DND-41 (cell line): Measurements from ENCODE around the gene KRT2.

ENCODE experiments used
- ATAC-seq: fragments of 200-7000 bp; cut with Tn5 transposase; 3 replicates; pipeline ENCODE4 v1.9.1; 2021; ENCODE audit warnings: low read depth; ENCODE audit not compliant: insufficient read depth
- DNase-seq: peaks from one replicate; pipeline ENCODE4 v3.0.0-alpha.2; 2020
- H2AFZ ChIP-seq: 2 replicates; pipeline ENCODE4 v1.6.0; 2012; ENCODE audit warnings: low read depth, low read length
- H3K27ac ChIP-seq: 2 replicates; pipeline ENCODE4 v1.5.1; 2012; ENCODE audit warnings: low read length, inconsistent platforms
- H3K27me3 ChIP-seq: fragments of 200-600 bp; sonication (generic); 2 replicates; pipeline ENCODE4 v1.6.0; 2012; ENCODE audit warnings: low read length, mild to moderate bottlenecking, inconsistent platforms; ENCODE audit not compliant: insufficient read depth, poor library complexity
- H3K36me3 ChIP-seq: 2 replicates; pipeline ENCODE4 v1.5.1; 2012; ENCODE audit warnings: low read length, inconsistent platforms; ENCODE audit not compliant: insufficient read depth
- H3K4me1 ChIP-seq: 2 replicates; pipeline ENCODE4 v1.5.1; 2012; ENCODE audit warnings: mild to moderate bottlenecking, low read length; ENCODE audit not compliant: insufficient read depth
- H3K4me2 ChIP-seq: 2 replicates; pipeline ENCODE4 v1.6.0; 2012; ENCODE audit warnings: mild to moderate bottlenecking, moderate library complexity, low read length, inconsistent platforms; ENCODE audit not compliant: insufficient read depth
- H3K4me3 ChIP-seq, 2 experiments: fragments of 200-600 bp in 1 of 2; shearing (Covaris generic) in 1 of 2; 2 replicates each; pipeline ENCODE4 v1.5.1; 2012 to 2016; ENCODE audit warnings: inconsistent platforms in 2 of 2, low read length in 2 of 2, mild to moderate bottlenecking in 2 of 2, low read depth in 1 of 2, moderate library complexity in 1 of 2
- H3K79me2 ChIP-seq: 2 replicates; pipeline ENCODE4 v1.6.0; 2012; ENCODE audit warnings: low read length, inconsistent platforms; ENCODE audit not compliant: insufficient read depth
- H3K9ac ChIP-seq: 2 replicates; pipeline ENCODE4 v1.6.0; 2012; ENCODE audit warnings: low read depth, mild to moderate bottlenecking, inconsistent platforms, low read length, moderate library complexity
- H3K9me3 ChIP-seq: 2 replicates; pipeline ENCODE4 v1.5.1; 2012; ENCODE audit warnings: low read length, moderate library complexity, mild to moderate bottlenecking, inconsistent platforms; ENCODE audit not compliant: insufficient read depth, severe bottlenecking
- H4K20me1 ChIP-seq: 2 replicates; pipeline ENCODE4 v1.6.0; 2012; ENCODE audit warnings: low read length; ENCODE audit not compliant: insufficient read depth
- CTCF ChIP-seq: IDR thresholded peaks from 2 replicates; pipeline ENCODE4 v1.5.1; 2012; ENCODE audit warnings: borderline replicate concordance, low read length, moderate library complexity, mild to moderate bottlenecking; ENCODE audit not compliant: poor library complexity, severe bottlenecking; ENCODE audit errors: extremely low read depth
- EZH2 ChIP-seq: IDR thresholded peaks from 3 replicates; pipeline ENCODE4 v1.6.1; 2012; ENCODE audit warnings: borderline replicate concordance, low read depth, mild to moderate bottlenecking, moderate library complexity, low read length, inconsistent platforms; ENCODE audit not compliant: severe bottlenecking

KRT2 gene

GRCh38 chr12:52614381-52615207 lies 37.4 kb downstream of the KRT2 start:
- ATAC-seq = no peak
- Histone ChIP-seq H3K27ac (no peak overlapping the region), H3K9ac (no peak overlapping the region), H3K4me1 (no peaks in the 10 kb centered on the region), H3K4me3 (no peak overlapping the region), H3K27me3 (peaks cover 13% of the 10 kb centered on the region), H3K9me3 (no peaks in the 10 kb centered on the region), H2AFZ (no peak overlapping the region), H3K4me2 (no peak overlapping the region), H3K79me2 (no peaks in the 10 kb centered on the region), H4K20me1 (no peaks in the 10 kb centered on the region; the same call in 1 of the 2 replicates), H3K36me3 (no peaks in the 10 kb centered on the region)
- no peak for TF ChIP-seq EZH2
- DNase-seq = no peak

GRCh38 chr12:52613384-52614030 lies 38.5 kb downstream of the KRT2 start:
- no peak for TF ChIP-seq EZH2
- TF ChIP-seq CTCF = no peak
- Histone ChIP-seq H3K4me1 (no peaks in the 10 kb centered on the region), H3K36me3 (no peaks in the 10 kb centered on the region), H3K79me2 (no peaks in the 10 kb centered on the region), H3K9me3 (no peaks in the 10 kb centered on the region), H3K27me3 (peaks cover 20% of the 10 kb centered on the region), H2AFZ (no peak overlapping the region), H3K4me3 (no peak overlapping the region), H3K27ac (no peak overlapping the region), H3K4me2 (no peak overlapping the region), H3K9ac (no peak overlapping the region), H4K20me1 (no peaks in the 10 kb centered on the region; the same call in 1 of the 2 replicates)
- ATAC-seq (no peak), DNase-seq (no peak)

GRCh38 chr12:52612431-52613383 lies 39.3 kb downstream of the KRT2 start:
- ATAC-seq = no peak
- H3K4me1 ChIP-seq = no peaks in the 10 kb centered on the region
- H3K9ac ChIP-seq = no peak overlapping the region
- TF ChIP-seq EZH2 (no peak), CTCF (no peak)
- no peak overlapping the region for H3K4me3 ChIP-seq
- H3K27me3 ChIP-seq = peaks cover 28% of the 10 kb centered on the region
- no peak overlapping the region for H3K4me2 ChIP-seq
- no peak overlapping the region for H2AFZ ChIP-seq
- no peak for DNase-seq
- H4K20me1 ChIP-seq = peaks cover 3% of the 10 kb centered on the region; the same call in 1 of the 2 replicates
- no peaks in the 10 kb centered on the region for H3K79me2 ChIP-seq
- no peak overlapping the region for H3K27ac ChIP-seq
- no peaks in the 10 kb centered on the region for H3K9me3 ChIP-seq
- H3K36me3 ChIP-seq = no peaks in the 10 kb centered on the region
